Regular cardiac myocyte (primary cell): ENCODE results near the gene DOK4. TPM values are rescaled to one million over a fixed set of nuclear protein-coding genes. Genes with fewer than 3 reads are reported as not detected.

Source experiments
- total RNA-seq: library from RNA; depleted of rRNA; stranded (reverse); fragments of >200 nt; gene quantifications from 2 replicates; pipeline ENCODE4 v1.2.3, GENCODE V29; 2014

DOK4 gene
- total RNA-seq, result 33.8 and 47.7 TPM in 2 replicates

GRCh38 chr16:57485916-57486857, at the start of gene DOK4:
TSS of gene DOK4 (minus strand) at chr16:57486493. CDS start at chr16:57479507, 6,986 bp downstream.

GRCh38 chr16:57462209-57462977, 23.9 kb downstream of the DOK4 start, which contains the start of gene POLR2C:
TSS of gene POLR2C (plus strand) at chr16:57462679. CDS start at chr16:57462725, 46 bp downstream.

GRCh38 chr16:57447186-57447962, 38.9 kb downstream of the DOK4 start, which contains the start of the genes CIAPIN1 and COQ9:
TSS of gene CIAPIN1 (minus strand) at chr16:57447385. CDS start at chr16:57440928, 6,457 bp downstream.
TSS of gene COQ9 (plus strand) at chr16:57447479. CDS start at chr16:57447506, 27 bp downstream.

Other genes with a start within 250 kb of the DOK4 start
- 77.8 and 78.9 TPM in 2 replicates for gene ARL2BP, start 241.2 kb downstream of the DOK4 start, total RNA-seq
- gene PLLP, start 201.8 kb downstream of the DOK4 start, total RNA-seq, result under 0.01 TPM in 1 of 2 replicates, not detected in the other
- gene CCL22, start 127.7 kb downstream of the DOK4 start, total RNA-seq, result not detected in 2 replicates
- gene CX3CL1, start 114.0 kb downstream of the DOK4 start, total RNA-seq, result 0.19 and 1.4 TPM in 2 replicates
- not detected in 2 replicates for gene CCL17, start 81.7 kb downstream of the DOK4 start, total RNA-seq
- gene CIAPIN1, start 39.1 kb downstream of the DOK4 start, total RNA-seq, result 37.2 and 41.8 TPM in 2 replicates
- gene COQ9, start 39.0 kb downstream of the DOK4 start, total RNA-seq, result 33.8 and 43.5 TPM in 2 replicates
- 113 and 150 TPM in 2 replicates for gene POLR2C, start 23.8 kb downstream of the DOK4 start, total RNA-seq
- gene CCDC102A, start 50.1 kb upstream of the DOK4 start, total RNA-seq, result 12.7 and 20.3 TPM in 2 replicates
- not detected in 2 replicates for gene ADGRG5, start 56.1 kb upstream of the DOK4 start, total RNA-seq
- 4.5 and 6.1 TPM in 2 replicates for gene ADGRG1, start 142.1 kb upstream of the DOK4 start, total RNA-seq
- gene ADGRG3, start 181.8 kb upstream of the DOK4 start, total RNA-seq, result not detected in 2 replicates
- 0.38 TPM in 1 of 2 replicates, not detected in the other for gene DRC7, start 208.3 kb upstream of the DOK4 start, total RNA-seq
- gene KATNB1, start 249.3 kb upstream of the DOK4 start, total RNA-seq, result 19.2 and 25.5 TPM in 2 replicates